ENCODE measurements around the gene TEX22.

TEX22 gene

DNA sequence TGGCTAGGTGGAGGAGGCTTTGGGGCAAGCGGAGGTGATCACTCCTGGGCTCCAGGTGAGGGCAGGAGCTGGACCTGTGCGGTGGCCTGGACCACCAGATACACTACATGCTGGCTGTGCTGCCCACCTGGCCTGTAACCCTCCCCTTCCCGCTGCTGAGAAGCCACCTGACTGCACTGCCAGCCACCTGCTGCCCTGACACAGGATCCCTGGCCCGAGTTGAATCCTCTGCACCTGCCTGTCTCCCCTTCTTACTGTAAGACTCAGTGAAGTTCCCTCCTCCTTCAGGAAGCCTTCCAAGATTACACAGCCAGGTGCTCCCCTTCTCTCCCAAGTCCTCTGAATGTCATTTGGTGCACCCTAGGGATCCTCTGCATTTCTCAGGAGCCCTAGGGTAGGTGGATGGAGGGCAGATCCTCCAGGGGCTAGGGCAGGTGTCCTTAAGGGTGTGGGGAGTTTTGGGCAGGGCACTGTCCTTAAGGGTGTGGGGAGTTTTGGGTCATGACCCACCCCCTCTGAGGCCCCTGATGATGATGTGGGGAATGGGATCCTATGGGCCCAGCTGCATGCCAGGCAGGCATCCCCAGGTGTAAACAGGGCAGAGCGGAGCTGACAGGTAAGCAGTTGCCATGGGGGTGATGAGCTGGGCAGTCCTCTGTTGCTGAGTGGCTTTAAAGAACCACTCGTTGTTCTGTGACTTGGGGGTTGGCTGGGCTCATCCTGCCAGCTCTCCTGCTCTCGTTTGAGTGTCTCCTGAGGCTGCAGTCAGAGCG, 14.6 kb downstream of the TEX22 start:
- no peaks in the 10 kb centered on the region for H3K36me3 ChIP-seq (ENCODE audit: insufficient read depth, low read length)
- H3K4me1 ChIP-seq (ENCODE audit: insufficient read depth, low read length) = no peaks in the 10 kb centered on the region; the same call in 1 of the 2 replicates
- H3K9me3 ChIP-seq (ENCODE audit: control insufficient read depth, insufficient read depth, low read length) = no peaks in the 10 kb centered on the region

DNA sequence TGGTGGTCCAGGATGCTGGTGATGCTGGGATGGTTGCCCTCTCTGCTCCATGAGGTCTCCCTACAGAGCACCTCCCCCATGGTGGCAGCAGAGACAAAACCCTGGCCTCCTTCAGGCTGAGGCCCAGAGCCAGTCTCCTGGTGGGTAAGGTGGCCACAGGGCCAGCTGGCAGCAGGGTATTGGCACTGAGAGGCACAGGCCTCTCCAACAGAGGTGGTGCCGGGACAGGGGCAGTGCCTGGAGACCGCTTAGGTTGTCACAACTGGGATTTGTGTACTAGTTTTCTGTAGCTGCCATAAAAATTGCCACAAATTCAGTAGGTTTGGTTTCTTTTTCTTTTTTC, 15.2 kb downstream of the TEX22 start:
- Histone ChIP-seq H3K36me3 (ENCODE audit: insufficient read depth, low read length) (no peaks in the 10 kb centered on the region), H3K9ac (ENCODE audit: low read depth, low read length) (no peak overlapping the region), H3K4me1 (ENCODE audit: insufficient read depth, low read length) (no peaks in the 10 kb centered on the region; the same call in 1 of the 2 replicates)

More for the DNA sequence above, 14.6 kb downstream of the TEX22 start:
- no peak overlapping the region for H3K9ac ChIP-seq (ENCODE audit: low read depth, low read length)

DNA sequence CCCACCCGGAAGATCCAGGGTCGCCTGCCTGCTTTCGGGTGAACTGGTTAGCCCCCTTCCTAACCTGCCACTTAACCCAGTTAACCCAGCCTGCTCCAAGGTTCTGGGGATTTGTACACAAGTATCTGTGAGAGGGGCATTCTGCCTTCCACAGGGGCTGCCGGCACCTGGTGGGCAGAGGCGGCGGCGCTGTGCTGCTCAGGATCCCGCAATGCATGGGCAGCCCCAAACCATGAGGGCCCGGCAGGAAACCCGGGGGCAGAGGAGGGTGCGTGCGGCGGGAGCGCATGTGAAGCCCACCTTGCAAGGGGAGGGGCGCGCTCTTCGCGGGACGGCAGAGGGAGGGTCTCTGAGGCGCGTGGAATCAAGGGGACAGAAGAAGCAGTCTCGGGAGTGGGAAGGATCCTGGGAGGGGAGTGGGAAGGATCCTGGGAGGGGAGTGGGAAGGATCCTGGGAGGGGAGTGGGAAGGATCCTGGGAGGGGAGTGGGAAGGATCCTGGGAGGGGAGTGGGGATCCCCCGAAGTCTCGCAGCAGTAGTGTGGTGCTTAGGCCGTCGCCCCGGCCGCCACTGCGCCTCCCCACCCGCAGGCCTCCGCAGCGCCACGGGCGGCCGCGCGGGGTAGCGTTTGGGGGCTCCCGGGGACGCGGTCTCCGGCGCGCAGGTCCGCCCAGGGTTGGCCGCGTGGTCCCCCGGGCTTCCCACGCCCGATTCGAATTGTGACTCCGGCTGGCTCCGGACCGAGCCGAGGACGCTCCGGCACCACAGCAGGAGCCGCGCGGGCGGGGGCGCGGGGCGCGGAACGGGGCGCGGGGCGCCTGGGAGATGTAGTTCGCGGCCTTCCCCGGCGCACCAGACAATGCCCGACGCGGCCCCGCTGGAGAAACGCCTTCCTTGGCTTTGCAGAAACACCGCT, 16.4 kb downstream of the TEX22 start:
- peaks cover 4% of the 10 kb centered on the region; the same call in 1 of the 2 replicates for H3K4me1 ChIP-seq (ENCODE audit: insufficient read depth, low read length)
- no peaks in the 10 kb centered on the region for H3K9me3 ChIP-seq (ENCODE audit: control insufficient read depth, insufficient read depth, low read length)
- H3K9ac ChIP-seq (ENCODE audit: low read depth, low read length) = peak overlapping the region; percentile 67
- no peaks in the 10 kb centered on the region for H3K36me3 ChIP-seq (ENCODE audit: insufficient read depth, low read length)

More for the DNA sequence above, 15.2 kb downstream of the TEX22 start:
- no peaks in the 10 kb centered on the region for H3K9me3 ChIP-seq (ENCODE audit: control insufficient read depth, insufficient read depth, low read length)

DNA sequence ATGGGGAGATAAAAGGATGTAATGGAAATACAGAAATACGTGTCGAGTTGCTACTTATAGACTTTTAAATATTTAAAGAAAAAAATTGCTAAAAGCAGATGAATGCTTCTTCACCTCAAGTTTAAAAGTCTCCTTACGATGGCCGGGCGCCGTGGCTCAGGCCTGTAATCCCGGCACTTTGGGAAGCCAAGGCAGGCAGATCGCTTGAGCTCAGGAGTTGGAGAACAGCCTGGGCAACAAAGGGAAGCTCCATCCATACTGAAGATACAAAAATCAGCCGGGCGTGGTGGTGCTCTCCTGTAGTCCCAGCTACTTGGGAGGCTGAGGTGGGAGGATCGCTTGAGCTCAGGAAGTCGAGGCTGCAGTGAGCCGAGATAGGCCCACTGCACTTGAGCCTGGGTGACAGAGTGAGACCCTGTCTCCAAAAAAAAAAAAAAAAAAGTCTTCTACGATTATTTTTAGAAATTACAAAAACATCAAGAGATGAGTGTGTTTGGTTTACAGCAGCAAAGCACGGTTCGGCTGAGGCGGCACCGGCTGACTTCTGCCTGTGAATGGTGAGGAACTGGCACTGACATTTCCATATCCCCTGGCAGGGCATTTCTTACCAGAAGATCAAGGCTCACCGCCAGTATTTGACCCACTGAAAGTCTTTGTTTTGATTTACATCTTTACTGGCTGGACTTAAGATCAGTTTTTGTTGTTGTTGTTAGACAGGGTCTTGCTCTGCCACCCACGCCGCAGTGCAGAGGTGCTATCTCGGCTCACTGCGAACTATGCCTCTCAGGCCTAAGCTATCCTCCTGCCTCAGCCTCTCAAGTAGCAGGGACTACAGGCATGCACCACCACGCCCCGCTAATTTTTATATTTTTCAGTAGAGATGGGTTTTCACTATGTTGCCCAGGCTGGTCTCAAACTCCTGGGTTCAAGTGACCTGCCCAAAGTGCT, 17.4 kb downstream of the TEX22 start:
- H3K4me1 ChIP-seq (ENCODE audit: insufficient read depth, low read length) = peaks cover 4% of the 10 kb centered on the region; the same call in 1 of the 2 replicates
- no peak overlapping the region; the same call in 1 of the 2 replicates for H3K9ac ChIP-seq (ENCODE audit: low read depth, low read length)
- H3K36me3 ChIP-seq (ENCODE audit: insufficient read depth, low read length) = no peaks in the 10 kb centered on the region
- no peaks in the 10 kb centered on the region for H3K9me3 ChIP-seq (ENCODE audit: control insufficient read depth, insufficient read depth, low read length)

DNA sequence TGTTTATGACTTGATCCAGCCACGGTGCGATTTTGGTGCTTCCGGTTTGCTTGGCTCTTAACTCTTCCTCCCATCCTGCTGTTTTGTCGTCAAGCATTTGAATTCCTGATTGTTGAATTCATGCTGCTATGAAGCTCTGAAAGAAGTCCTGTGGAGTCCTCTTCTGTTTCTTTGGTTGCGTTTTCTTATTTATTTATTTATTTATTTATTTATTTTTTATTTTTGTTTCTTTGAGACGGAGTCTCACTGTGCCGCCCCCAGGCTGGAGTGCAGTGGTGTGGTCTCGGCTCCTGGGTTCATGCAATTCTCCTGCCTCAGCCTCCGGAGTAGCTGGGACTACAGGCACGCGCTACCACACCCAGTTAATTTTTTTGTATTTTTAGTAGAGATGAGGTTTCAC, 18.3 kb downstream of the TEX22 start:
- Histone ChIP-seq H3K9ac (ENCODE audit: low read depth, low read length) (no peak overlapping the region), H3K4me1 (ENCODE audit: insufficient read depth, low read length) (peaks cover 4% of the 10 kb centered on the region; the same call in 1 of the 2 replicates), H3K9me3 (ENCODE audit: control insufficient read depth, insufficient read depth, low read length) (no peaks in the 10 kb centered on the region), H3K36me3 (ENCODE audit: insufficient read depth, low read length) (no peaks in the 10 kb centered on the region)

DNA sequence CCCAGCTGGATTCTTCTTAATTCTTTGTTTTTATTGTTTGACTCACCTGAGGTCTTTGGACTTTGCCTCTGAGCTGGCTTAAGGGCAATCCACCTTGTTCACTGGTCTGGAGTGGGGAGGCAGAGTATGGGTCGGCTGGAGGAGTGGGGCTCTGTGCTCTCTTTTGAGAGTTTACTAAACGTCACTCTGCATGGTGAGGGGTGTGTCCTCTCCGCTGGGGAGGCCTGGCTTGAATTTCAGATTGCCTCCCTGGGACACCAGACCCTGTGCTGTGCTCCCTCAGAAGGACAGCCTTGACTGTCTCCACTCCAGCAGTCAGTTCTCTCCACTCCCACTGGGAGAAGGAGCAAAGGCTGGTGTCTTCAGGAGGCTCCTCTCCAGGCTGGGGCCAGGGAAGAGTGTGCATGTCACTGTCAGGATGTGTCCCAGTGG, 19.4 kb downstream of the TEX22 start:
- Histone ChIP-seq H3K4me1 (ENCODE audit: insufficient read depth, low read length) (peaks cover 4% of the 10 kb centered on the region; the same call in 1 of the 2 replicates), H3K9me3 (ENCODE audit: control insufficient read depth, insufficient read depth, low read length) (no peaks in the 10 kb centered on the region), H3K36me3 (ENCODE audit: insufficient read depth, low read length) (no peaks in the 10 kb centered on the region), H3K9ac (ENCODE audit: low read depth, low read length) (no peak overlapping the region)

DNA sequence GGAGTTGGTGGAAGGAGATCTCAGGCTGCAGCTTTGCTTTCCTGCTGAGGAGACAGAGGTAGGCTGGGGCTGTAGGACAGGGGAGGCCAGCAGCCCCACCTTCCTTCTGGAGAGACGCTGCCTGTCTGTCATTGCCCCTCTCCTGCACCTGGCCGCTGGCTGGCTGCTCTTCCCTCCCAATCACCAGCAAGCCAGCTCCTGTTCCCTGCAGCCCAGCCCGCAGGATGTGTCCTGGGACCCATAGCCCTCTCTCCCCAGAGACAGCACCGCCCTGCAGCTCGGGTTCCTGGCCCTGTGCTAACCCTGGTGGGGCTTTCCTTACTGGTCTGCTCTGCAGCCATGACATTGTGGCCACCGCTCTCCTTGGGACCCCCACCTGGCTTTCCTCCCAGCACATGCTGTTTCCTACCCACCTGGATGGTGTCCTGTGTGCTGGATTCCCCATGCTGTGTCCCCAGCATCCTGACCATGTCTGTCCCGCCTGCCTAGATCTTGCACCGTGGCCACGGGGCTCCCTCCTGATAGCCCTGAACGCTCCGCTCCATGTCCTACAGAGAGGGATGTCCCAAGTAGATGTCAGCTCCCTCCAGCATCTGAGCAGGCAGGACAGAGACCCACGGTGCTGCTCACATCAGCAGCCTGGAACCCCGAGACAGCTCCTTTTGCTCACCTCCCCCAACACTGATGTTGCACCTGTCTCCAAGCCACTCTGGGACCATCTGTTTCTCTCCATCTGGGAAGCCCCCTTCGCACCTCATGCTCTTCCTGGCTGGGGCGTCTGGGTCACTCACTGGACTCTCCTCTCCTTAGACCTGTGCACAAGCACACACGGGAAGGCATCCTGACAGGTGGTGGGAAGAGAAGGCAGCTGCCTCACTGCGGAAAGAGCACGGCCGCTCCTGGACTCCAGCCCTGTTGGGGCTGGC, 20.2 kb downstream of the TEX22 start:
- H3K9me3 ChIP-seq (ENCODE audit: control insufficient read depth, insufficient read depth, low read length) = no peaks in the 10 kb centered on the region
- H3K4me1 ChIP-seq (ENCODE audit: insufficient read depth, low read length) = peaks cover 4% of the 10 kb centered on the region; the same call in 1 of the 2 replicates
- H3K9ac ChIP-seq (ENCODE audit: low read depth, low read length) = peak overlapping the region; percentile 89
- no peaks in the 10 kb centered on the region for H3K36me3 ChIP-seq (ENCODE audit: insufficient read depth, low read length)

DNA sequence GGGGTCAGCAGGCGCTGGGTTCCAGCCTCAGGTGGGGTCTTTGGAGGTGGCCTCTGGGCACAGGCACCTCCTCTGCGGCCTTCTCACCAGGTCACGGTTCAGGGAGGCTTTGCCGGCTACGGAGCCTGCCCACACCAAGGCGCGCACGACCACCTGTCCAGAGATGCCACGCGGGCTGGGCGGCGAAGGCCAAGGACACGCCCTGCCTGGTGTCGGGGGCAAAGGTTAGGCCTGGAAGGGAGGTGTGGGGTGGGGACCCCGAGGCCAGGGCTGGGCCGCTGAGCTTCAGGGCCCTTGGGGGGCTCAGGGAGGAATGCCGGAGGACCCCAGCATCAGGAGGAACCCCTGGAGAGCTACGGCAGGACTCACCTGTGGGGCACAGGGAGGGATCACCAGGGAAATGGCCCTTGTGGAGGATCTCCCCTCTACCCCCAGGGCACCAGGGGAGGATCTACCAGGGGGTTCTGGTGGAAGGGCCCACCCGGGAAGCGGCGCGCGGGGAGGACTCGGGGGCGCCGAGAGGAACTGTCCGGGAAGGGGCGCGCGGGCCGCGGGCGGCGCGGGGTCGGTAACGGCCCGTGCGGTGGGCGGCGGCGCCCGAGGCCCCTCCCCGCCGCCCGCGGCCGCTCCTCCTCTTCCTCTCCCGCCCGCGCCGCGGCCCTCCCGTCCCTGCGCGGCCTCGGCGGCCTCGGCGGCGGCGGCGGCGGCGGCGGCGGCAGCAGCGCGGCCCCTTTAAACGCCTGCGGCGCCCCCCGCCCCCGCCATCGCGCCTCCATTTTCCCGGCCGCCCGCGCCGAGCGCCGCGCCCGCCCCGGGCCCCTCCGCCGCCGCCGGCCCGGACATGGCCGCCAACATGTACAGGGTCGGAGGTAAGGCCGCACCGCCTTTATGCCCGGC, 21.1 kb downstream of the TEX22 start, which contains the start of gene MTA1:
Gene MTA1, plus strand, starts transcription at position 633 of the 897 bp plus-strand sequence. Its CDS starts 209 bp downstream, at position 842.
- no peaks in the 10 kb centered on the region for H3K9me3 ChIP-seq (ENCODE audit: control insufficient read depth, insufficient read depth, low read length)
- peaks cover 4% of the 10 kb centered on the region; the same call in 1 of the 2 replicates for H3K4me1 ChIP-seq (ENCODE audit: insufficient read depth, low read length)
- peak within 1 kb of the TSS; percentile 92 for H3K9ac ChIP-seq (ENCODE audit: low read depth, low read length)
- H3K36me3 ChIP-seq (ENCODE audit: insufficient read depth, low read length) = no peaks in the 10 kb centered on the region

DNA sequence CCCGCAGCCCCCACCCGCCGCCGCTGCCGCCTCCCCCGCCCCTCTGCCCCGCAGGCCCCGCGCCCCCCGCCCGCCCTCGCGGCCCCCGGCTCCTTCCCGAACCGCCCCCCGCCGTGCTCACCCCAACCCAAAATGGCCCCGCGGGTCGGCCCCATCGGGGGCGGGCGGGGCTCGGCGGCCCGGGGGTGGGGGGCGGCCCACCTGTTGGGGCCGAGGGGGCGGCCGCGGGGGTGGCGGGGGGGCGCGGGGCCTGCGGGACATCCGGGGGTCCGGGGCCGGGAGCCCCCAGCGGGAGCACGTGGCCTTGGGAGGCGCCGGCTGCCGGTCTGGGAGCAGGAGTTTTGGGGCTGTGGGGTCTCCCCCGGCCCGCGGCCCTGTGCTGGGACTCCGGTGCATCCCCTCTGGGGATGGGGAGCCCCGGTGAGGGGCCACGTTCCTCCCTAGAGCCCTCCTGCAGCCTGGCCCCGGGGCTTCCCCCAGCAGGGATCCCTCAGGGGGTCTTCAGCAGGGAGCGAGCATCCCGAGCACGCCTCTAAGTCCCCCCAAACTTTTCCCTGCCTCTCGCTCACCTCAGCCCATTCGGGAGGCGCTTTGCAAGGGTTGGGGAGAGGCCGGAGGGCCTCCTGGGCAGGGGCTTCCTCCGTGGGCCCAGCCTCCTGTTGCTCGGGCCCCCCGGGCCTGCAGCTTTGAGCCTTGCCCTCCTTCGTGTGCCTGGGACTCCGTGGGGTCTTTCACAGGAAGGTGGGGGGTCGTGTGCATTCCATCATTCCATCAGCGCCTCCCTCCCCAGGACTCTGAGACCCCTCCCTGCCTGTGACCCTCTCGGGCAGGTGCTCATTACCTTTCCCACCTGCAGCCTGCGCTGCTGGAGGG, 22.0 kb downstream of the TEX22 start:
- H3K36me3 ChIP-seq (ENCODE audit: insufficient read depth, low read length) = no peaks in the 10 kb centered on the region

DNA sequence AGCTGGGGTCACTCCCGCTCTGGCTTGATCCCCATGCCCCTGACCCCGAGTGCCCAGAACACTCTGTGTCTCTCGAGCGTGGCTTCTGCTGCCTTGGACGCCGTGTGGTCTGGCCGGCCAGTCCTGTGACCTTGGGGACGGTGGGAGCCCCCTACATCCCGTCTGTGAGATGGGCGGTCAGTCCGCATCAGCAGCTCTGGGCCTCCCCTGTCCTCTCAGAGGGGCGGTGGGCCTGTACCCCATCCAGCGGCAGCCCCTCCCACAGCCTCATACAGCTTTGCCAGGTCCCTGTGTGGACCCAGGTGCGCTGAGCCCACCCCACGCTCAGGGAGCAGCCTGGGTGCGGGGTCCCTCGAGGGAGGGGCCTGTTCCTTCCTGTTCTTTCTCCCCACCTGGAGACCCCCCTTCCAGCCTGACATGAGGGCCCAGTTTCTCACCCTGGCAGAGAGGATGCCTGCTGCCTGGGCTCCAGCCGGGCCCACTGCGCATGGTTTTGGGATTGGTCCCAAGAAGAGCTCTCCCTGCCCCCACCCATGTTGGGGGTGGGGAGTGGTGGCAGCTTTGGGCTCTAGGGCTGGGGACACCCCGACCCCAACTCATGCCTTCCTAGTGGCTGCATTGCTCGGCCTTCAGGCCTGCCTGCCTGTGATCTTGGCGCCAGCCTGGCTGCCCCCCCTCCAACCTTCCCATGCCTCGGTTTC, 22.8 kb downstream of the TEX22 start:
- Histone ChIP-seq H3K9me3 (ENCODE audit: control insufficient read depth, insufficient read depth, low read length) (no peaks in the 10 kb centered on the region), H3K36me3 (ENCODE audit: insufficient read depth, low read length) (no peaks in the 10 kb centered on the region), H3K9ac (ENCODE audit: low read depth, low read length) (peak overlapping the region; percentile 92), H3K4me1 (ENCODE audit: insufficient read depth, low read length) (peaks cover 4% of the 10 kb centered on the region; the same call in 1 of the 2 replicates)

More for the DNA sequence above, 22.0 kb downstream of the TEX22 start:
- Histone ChIP-seq H3K9ac (ENCODE audit: low read depth, low read length) (peak overlapping the region; percentile 92), H3K9me3 (ENCODE audit: control insufficient read depth, insufficient read depth, low read length) (no peaks in the 10 kb centered on the region), H3K4me1 (ENCODE audit: insufficient read depth, low read length) (peaks cover 4% of the 10 kb centered on the region; the same call in 1 of the 2 replicates)

All from ES-I3 (cell line).